NCI-H1436 (cell line): ENCODE measurements around the gene CNGA2.

Experiments used
- DNase-seq: peaks from one replicate; lab custom pipeline; 2025; lab: John Stamatoyannopoulos, UW

The CNGA2 gene

DNA sequence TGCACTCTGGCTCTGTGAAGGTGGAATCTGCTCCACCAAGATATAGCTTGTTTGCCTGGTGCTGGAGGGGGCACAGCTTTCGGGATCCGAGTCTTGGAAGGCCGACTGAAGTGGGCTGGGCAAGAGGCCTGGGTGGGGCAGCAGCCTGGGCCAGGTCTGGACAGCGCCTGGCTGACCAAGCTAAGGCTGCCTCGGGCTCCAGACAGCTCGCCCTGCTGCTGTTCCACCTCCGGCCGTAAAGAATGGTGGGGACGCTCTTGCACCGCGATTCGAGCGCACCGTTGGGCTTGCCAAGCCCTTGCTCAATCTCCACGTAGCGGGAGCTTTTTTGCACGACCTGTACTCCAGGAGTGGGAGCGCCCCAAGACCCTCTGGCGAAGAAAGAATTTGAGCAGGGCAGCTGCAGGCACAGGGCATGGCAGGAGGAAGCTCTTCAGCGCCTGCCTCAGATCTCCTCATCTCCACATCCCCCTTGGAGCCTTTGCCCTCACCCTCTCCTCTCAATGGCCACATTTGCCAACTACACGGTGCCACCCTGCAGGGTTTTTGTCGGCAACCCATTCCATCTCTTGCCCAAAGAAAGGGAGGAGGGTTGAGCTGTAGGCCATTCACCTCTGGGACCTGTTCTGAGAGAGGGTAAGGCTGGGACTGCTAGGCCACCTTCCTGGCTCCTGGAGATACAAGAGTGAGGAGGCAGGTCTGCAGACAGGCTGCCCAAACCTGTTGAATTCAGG lies 18.9 kb downstream of the CNGA2 start:
- peak; percentile 39 for DNase-seq

DNA sequence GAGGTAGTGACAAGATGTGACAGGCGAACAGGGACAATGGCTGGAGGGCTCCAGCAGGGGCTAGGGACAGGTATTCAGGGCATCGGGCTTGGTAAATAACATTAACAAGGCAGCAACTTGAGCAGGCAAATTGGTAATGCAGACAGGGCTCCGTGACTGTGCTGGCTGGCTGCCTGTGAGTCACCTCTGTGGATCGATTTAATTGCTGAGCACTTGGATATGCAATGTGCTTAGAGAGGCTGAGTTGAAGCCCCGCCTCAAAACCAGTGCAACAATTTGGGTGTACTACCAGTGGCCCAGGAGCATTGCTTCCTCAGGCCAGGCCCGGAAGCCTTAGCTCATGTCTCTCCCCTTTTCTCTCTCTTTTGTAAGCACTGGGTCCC lies 19.5 kb downstream of the CNGA2 start:
- DNase-seq, result peak; percentile 3

DNA sequence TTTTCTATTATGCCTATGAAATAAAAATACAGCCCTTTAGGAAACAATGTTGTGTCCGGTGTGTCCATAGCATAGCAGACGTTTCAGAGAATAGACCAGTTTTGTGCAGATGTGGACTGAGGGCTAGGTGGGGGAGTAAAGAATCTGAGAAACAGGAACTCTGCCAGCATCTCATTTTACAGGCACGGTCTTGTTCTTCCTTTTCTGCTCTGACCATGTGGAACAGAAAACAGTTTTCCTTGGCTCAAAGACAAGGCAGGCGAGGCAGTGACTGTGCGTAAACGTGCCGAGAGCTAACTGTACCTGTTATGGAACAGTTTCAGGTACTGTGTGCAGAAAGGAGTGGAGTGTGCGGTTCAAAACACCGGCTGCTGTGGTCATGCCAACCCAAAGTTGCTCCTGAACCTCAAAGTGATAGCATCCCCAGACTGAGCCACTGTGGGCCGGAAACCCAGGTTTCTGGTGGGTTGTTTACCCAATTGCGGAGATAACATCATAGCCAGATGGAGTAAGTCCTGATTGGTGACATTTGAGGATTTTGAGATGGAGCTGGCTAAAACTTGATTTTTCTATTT lies 20.2 kb downstream of the CNGA2 start:
- DNase-seq, result no peak

DNA sequence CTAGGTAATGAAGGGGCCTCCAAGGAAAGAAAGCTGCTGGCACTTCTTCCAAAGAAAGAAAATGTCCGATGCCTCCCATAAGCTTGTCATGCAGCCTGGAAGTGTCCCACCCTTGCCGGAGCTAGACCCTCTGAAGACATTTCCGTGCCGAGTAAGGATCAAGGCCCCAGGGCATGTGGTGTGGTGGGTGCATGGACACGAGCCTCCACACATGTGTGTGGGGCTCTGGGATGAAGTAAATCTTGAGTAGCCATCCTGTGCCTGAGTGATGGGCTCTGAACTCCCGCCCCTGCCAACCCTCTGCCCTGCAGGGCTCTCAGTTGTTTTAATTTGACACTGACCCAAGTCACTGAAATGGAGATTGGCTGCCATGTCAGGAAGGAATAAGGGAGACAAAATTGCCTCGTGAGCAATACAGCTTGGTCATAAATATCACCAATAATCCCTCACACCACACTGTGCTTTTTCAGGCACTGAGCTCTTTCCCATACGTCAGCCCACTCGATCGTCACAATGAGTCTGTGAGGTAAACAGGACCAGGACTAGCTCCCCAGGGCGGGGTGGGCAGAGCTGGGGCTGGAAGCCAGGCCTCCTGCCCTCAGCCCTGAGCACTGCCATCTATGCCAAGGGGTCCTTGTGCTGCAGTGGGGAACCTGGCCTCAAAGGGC lies 24.6 kb downstream of the CNGA2 start:
- DNase-seq, result no peak

DNA sequence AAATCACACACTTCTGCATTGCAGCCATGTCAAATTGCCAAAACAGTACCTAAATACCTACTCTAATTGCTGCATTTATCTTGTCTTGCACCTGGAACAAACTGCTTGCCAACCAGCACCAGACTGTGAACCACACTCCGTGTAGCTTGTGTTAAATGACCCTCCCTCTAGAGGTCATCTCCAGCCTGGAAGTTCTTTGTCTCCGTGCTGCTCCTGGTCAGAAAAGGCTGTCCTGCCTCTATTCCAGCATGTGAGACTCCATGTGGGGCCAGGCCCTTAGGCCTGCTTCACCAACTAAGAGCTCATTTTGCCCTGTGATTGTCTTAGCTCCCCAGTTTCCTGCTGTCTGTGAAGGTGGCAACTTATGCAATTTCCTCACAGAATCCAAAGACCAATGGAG lies 28.3 kb downstream of the CNGA2 start:
- no peak for DNase-seq

DNA sequence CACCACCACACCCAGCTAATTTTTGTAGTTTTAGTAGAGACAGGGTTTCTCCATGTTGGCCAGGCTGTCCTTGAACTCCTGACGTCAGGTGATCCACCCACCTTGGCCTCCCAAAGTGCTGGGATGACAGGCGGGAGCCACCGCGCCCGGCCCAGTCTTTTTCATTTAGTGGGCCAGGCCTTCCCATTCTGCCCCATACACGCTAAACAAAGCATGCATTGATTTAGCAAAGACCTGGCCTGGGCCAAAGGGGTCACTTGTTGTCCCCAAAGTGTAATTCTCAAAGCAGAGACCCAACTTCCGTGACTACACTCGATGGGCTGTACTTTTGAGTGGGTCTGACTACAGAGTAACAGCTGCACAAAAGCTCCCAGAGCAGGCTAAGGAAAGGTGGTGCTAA lies 29.2 kb downstream of the CNGA2 start:
- DNase-seq, result no peak

DNA sequence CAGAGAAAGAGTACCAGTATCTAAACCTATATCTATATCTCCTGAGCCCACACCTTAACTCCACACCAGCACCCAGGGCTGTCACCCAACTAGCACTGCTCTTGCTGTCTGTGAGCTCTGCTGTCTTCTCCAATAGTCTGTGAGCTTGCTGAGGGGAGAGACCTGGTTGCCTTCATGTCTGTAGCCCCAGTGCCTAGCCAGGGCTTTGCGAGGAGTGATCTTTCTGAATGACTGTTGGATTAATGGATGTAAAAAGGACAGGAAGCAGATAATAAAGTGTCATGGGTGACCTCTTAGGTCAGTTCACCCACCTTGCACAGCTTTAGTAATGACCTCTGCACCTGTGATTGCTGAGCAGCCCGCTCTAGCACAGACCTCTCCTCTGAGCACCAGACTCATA lies 30.5 kb downstream of the CNGA2 start:
- no peak for DNase-seq

DNA sequence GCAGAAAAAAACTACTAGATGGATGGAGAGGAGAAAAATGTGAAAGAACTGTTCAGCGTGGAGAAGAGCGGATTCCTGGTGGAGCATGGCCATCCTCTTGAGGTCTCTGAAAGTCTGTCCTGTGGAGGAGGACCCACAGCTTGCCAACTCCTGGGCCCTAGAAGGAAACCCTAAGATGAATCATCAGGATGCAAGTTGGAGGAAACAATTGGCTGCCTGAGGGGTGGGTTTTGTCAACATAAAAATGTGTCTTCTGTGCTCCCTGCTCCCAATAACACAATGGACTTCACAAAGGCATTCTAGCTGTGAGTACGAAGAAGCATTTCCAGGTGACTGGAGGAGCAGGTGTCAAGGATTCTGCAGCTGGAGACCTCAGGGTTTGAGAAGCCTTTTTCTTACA lies 37.2 kb downstream of the CNGA2 start:
- DNase-seq, result no peak

DNA sequence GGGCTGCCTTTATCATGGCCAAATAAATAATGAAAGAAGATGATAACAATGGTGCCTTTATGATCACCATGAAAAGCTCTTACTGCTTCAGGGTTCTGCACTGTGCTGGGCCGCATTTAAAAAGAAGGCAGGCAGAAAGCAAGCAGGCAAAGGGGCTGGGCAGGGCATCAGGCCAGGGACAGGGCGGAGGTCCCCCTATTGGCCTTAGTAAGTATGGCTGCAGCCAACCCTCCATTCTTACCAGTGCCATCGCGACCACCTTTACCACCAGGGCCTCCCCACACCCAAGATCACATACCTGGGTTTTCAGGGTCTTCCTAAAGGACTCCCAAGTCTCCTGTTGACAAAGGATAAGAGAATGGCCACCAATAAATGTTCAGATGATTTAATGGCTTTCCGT lies 38.9 kb downstream of the CNGA2 start:
- DNase-seq, result no peak

DNA sequence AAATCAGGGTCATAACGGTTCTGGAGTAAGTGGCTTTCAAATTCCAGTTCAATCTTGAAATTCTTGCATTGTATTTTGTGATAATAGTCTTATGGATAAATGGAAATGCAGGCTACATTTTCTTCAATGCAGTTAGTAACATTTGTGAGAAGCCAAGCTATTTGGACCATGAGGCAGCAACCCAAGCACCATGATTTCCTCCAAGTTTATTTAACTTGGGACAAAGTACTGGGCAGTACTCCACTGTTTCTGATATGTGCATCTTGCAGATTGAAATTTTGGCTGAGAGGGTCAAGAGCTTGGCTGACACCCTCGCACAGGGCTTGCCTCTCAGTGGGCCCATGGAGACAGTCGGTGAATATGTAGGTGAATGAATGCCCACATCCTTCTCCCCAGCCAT lies 39.9 kb downstream of the CNGA2 start:
- no peak for DNase-seq

DNA sequence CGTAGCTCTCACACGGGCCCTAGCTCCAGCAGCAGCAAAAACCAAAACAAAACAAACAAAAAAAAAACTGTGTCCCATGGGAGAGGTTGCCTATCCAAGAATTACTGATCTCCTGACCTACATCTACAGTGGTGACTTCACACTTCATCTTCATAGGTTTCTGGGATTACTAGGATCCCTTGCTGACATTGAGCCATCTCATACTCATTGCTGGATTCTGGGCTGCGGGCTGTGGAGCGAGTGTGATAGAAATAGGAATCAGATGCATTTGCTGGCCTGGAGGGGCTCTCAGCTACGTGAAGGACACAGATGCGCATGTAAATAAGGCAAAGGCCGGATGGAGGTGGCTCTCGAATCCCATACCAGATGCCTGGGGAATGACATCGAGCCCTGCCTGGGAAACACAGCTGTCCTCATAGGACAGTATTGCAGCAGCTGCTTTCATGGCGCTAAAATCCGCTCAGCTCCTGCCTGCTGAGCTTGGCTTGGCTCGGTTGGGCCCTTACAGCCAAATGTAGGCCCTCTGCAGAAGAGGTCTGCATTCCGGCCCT lies 41.7 kb downstream of the CNGA2 start:
- no peak for DNase-seq

DNA sequence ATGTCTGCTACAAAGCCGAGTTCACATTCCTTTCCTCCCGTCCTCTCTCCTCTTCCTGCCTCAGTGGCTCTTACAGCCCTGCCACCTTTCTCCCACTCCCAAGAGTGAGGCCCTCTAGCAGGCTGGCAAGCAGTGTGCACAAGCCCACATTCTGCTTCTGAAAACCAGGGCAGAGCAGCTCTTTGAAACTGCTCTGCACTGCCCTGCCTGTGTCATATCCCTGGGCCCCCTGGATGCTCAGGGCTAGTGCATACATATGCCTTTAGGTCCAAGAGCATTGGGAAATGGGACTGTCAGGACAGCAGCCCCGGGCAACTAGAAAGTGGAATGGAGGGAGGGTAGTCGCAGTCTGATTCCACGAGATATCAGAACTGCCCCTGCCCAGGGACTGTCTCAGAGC lies 42.4 kb downstream of the CNGA2 start:
- no peak for DNase-seq

DNA sequence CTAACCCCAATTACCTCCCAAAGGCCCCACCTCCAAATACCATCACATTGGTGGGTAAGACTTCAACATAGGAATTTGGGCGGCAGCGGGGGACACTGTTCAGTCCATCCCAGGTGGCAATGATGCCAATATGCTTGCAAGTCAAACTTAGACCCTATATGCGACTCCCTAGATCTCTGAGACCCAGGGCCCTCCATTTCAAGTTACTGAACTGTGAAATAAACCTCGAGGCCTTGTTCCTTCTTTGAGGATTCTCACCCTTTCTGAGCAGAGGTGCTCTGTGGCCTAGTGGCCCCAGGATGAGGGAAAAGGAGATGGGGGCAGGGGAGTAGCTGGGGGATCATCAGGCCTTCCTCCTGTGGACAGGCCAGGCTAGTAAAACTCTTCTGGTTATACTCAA lies 44.7 kb downstream of the CNGA2 start:
- DNase-seq, result no peak

DNA sequence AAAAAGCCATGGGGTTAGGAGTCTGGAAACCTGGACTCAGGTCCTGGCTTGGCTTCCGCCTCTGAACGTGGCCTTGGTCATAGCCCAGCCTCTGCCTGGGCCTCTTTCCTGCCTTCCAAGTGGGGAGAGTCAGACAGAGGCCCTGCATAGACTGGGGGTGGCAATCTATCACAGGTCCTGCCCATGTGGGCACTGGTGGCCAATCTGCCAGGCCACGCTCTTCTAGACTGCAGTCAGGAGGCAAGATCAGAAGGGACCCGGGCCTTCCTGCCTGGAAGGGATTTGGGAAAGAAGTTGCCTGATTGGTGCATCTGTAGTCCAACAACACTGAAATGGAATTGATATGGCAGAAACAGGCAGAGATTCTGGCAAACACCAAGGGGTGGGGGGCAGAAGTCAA lies 46.1 kb downstream of the CNGA2 start:
- DNase-seq, result no peak

DNA sequence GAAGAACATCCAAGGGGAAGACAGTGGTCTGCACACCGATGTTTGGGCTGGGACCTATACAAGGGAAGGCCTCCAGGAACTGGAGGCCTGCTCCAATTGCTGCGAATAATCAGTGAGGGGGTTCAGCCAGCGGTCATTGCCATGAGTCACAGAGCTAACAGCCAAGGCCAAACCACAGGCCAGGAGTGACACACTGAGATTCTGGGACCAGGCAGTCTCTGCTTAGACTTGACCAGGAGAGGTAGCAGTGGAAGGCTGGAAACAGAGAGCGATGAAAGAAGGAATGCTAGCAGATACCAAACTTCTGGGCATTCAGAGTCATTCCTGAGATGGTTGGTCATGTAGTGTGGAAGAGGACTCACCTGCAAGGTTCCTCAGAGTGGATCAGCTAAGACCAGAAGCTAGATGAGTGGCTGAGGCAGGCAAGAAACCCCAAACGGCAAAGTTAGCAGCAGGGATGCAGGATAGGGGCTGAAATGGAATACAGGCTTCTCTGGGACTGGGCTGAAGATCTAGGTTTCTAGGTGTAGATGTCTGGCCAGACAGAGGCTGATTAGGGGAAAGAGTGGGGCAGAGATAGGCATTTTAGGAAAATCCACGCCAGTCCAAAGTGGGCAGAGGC lies 54.7 kb downstream of the CNGA2 start:
- DNase-seq, result no peak

DNA sequence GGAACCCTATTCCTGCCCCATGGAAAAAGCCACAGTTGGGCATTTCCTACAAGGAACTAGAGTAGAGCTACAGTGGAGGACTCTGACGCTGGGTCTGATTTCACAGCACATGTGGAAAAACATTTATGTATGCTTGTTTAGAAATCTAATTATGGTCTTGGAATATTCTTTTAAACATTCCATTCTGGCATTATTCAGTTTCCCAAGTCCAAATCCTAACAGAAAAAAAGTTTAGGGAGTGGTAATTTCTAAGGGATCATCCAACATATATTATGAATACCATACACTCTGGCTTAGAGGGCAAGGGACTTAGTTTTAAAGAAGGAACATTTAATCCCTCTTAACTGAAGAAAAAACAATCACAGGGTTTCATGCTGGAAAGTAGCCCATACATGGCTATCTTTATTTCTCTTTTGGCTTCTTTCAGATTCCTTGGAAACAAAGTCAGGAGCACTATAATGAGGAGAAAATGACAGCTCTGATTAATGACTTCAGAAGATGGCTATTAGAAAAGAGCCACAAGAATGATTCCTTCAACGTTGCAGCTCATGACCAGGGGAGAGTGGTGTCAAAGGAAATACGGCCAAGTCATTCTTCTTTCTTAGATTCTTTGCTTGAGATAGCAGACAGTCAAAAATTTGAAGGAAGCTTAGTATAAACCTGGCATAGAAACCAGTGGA lies 56.1 kb downstream of the CNGA2 start:
- DNase-seq, result no peak

DNA sequence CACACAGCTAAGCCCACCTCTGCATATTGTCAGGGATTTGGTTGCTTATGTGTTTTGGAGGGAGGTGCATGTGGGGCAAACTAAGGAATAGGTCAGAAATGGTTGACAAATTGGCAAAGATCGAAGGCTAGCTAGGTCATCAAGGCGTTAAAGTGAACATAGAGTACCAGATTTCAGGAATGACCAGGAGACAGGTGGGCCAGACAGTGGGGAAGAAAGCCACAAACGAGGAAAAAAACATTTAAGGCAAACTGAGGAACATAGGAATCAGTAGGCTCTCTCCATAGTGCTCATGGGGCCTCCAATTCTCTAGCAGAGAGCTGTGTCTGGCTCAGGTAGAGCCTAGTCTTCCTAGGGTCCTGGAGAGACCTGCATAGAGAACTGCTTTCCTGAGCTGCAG lies 57.4 kb downstream of the CNGA2 start:
- no peak for DNase-seq

DNA sequence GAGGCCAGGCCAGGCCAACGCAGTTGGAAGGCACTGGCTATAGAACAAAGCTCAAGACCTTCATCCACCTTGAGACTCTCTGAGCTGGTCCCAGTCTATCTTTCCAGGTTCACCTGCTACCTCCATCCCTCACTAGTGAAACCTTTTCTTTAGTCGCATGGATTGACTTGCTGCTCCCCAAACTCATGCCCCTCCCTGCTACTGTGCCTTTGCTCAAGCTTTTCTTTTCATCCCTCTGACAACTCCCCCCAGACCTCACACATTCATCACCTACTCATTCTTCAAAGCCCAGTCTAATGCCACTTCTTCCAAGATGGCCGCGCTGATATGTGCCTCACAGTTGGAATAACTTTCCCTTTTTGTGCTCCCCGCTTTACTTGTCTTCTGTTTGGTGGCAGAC lies 58.0 kb downstream of the CNGA2 start:
- DNase-seq, result no peak

DNA sequence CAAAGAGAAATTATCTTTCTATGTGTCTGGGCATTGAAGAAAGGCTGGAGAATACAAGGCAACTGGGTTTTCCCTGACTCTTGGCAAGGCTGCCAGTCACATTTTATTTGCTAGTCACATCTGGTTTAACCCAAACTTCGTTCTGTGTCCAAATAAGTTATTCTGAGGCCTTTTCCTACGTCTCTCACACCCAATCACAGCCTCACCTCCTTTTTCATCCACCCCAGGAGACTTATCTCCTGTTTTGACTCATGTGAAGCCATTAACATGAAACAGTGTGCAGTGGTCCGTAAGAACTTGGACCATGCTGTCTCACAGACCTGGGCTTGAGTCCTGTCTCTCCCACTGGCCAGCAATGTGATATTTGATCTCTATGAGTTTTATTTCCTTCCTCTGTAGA lies 59.3 kb downstream of the CNGA2 start:
- no peak for DNase-seq
